B cell (primary cell): Measurements from ENCODE around the gene GAREM1.

ENCODE experiments used
- EZH2 ChIP-seq: IDR thresholded peaks from 2 replicates; pipeline ENCODE4 v1.6.1; 2012; ENCODE audit warnings: borderline replicate concordance, low read depth, mild to moderate bottlenecking, moderate library complexity, low read length; ENCODE audit not compliant: insufficient read depth, poor library complexity, severe bottlenecking
- TF ChIP-seq, protein P1 (sequence below): fragments of 200-600 bp; IDR thresholded peaks from one replicate; pipeline ENCODE4 v1.8.0; 2022; ENCODE audit warnings: antibody characterized with exemption, mild to moderate bottlenecking

DNA sequence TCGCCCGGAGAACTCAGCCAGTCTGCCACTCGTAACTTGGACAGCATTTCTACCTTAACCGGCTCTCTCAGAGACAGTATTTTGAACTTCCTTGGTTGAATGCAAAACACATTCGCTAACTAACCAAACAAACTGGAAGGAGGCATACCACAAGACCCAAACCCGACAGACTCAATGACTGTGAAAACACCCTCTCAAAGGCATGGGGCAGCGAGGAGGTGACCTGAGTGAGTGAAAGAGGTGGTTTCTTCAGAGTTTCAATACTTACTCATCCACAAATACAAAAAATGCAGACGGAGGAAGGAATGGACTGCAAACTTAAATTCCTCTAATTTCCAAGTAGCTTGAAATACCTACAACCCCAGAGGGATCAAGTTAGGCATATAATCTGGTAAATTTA is 132.9 kb downstream of the GAREM1 start:
- TF ChIP-seq, protein P1, sequence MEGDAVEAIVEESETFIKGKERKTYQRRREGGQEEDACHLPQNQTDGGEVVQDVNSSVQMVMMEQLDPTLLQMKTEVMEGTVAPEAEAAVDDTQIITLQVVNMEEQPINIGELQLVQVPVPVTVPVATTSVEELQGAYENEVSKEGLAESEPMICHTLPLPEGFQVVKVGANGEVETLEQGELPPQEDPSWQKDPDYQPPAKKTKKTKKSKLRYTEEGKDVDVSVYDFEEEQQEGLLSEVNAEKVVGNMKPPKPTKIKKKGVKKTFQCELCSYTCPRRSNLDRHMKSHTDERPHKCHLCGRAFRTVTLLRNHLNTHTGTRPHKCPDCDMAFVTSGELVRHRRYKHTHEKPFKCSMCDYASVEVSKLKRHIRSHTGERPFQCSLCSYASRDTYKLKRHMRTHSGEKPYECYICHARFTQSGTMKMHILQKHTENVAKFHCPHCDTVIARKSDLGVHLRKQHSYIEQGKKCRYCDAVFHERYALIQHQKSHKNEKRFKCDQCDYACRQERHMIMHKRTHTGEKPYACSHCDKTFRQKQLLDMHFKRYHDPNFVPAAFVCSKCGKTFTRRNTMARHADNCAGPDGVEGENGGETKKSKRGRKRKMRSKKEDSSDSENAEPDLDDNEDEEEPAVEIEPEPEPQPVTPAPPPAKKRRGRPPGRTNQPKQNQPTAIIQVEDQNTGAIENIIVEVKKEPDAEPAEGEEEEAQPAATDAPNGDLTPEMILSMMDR: no peak
- TF ChIP-seq EZH2: no peak
